ENCODE measurements around the gene SHD. TPM values are rescaled to one million over a fixed set of nuclear protein-coding genes. Genes with fewer than 3 reads are reported as not detected.
A peak's percentile ranks its signal among the peaks of the same experiment; 100 is the strongest.

The SHD gene
- total and polyA plus RNA-seq, 9 of the 15 experiments (the other 6 are each of a cell fraction or from before 2014, with no cell fraction given): 0.05 to 0.62 (median 0.15) TPM; not detected in 5

- TF ChIP-seq GATA2 (CRISPR knock-in tag; IDR thresholded peaks at IDR 0.05) (no peak), POU5F1 (IDR thresholded peaks at IDR 0.05; ENCODE audit: borderline replicate concordance, low read depth, low read length, partially characterized antibody) (no peak), ARID3B (CRISPR knock-in tag; IDR thresholded peaks at IDR 0.05; ENCODE audit: borderline replicate concordance) (no peak), HOXB6 (CRISPR knock-in tag; IDR thresholded peaks at IDR 0.05; ENCODE audit: borderline replicate concordance) (no peak), CTBP1 (IDR thresholded peaks at IDR 0.05; ENCODE audit: borderline replicate concordance) (peak; percentile 27; the same call in 1 of the 2 replicates), SIN3B (IDR thresholded peaks at IDR 0.05; ENCODE audit: low read depth) (no peak), LCOR (CRISPR knock-in tag; IDR thresholded peaks at IDR 0.05) (peak; percentile 61; the same call in 1 of the 2 replicates), ZKSCAN8 (CRISPR knock-in tag; IDR thresholded peaks at IDR 0.05) (no peak), TRIM25 (IDR thresholded peaks at IDR 0.05; ENCODE audit: borderline replicate concordance) (0 out of 2 replicates have a peak, but pooled peaks have one; percentile 30), RBM22 (IDR thresholded peaks at IDR 0.05; ENCODE audit: low read depth, low read length, poor library complexity, severe bottlenecking) (no peak), RAD21 (CRISPR knock-in tag; conservative IDR thresholded peaks at IDR 0.05 in 1 of 2, IDR thresholded peaks at IDR 0.05 in 1 of 2) (peak in 1 of 2 experiments; percentile 7; a peak in 1 of 4 replicates), HIVEP1 (CRISPR knock-in tag; IDR thresholded peaks at IDR 0.05) (no peak), BACH1 (tag; IDR thresholded peaks at IDR 0.05) (no peak), ZNF384 (IDR thresholded peaks at IDR 0.05; ENCODE audit: low read depth, low read length) (no peak), ZNF778 (CRISPR knock-in tag; IDR thresholded peaks at IDR 0.05) (no peak), SMARCA5 (IDR thresholded peaks at IDR 0.05) (0 out of 2 replicates have a peak, but pooled peaks have one; percentile 49), RBM14 (IDR thresholded peaks at IDR 0.05; ENCODE audit: borderline replicate concordance, insufficient read depth, low read depth, low read length) (no peak), HNRNPLL (IDR thresholded peaks at IDR 0.05; ENCODE audit: low read depth, low read length, poor library complexity, severe bottlenecking) (peak; percentile 52), FOS (IDR thresholded peaks at IDR 0.05; ENCODE audit: extremely low read depth, insufficient read length) (no peak), ZNF24 (IDR thresholded peaks at IDR 0.05) (no peak), E4F1 (CRISPR knock-in tag; IDR thresholded peaks at IDR 0.05; ENCODE audit: borderline replicate concordance) (peak; percentile 48; the same call in 1 of the 2 replicates)
These were observed 48.8 kb downstream of the SHD start (continued) for GRCh38 chr19:4327877-4328242.
